ENCODE results near the gene UBE2G1. TPM values are rescaled to one million over a fixed set of nuclear protein-coding genes. Genes with fewer than 3 reads are reported as not detected.
"Not testable (repeated sequence)": the region's sequence is repeated elsewhere in the genome, so short reads cannot be mapped to it uniquely, and the experiment has no call there.

UBE2G1 gene
- polyA plus RNA-seq, 12 donors, result 54.8 to 106 (median 84.0) TPM

DNA sequence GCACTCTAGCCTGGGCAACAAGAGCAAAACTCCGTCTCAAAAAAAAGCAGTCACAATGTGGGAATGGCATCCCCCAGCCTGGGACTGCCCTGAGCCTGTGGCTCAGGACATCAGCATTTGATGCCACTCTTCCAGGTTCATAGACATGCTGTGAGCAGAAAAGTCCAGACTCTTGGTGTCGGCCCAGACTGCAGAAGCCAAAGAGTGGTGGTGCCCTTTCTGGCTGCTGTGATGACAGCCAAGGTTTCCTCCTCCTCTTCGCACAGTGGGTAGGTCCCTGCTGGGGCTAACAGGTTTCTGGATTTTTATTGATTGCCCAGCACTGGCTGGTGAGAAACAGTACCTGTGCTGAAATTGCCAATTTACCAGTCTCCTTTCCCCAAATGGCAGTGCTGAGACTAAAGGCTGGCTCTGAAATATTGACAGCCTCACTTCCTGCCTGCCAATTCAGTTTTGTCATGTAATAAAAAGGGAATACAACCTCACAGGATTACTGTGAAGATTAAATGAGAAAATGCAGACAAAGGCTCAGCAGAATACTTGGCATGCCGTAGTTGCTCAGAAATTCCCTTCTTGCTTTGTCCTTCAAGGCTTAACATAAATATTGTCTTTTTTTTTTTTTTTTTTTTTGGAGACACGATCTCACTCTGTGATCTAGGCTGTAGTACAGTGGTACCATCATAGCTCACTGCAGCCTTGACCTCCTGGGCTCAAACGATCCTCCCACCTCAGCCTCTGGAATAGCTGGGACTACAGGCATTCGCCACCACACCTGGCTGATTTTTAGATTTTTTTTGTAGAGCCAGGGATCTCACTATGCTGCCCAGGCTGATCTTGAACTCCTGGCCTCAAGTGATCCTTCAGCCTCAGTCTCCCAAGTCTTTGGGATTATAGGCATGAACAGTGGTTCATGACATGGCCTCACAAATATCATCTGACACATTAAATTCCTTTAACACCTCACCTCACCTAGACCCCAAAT lies 15.5 kb upstream of the UBE2G1 start:
- no peak for DNase-seq

- no peak for DNase-seq
Measured at GRCh38 chr17:4378626-4379025, 12.2 kb upstream of the UBE2G1 start.

- not testable (repeated sequence) for DNase-seq
Measured at GRCh38 chr17:4377247-4377646, 10.8 kb upstream of the UBE2G1 start.

DNA sequence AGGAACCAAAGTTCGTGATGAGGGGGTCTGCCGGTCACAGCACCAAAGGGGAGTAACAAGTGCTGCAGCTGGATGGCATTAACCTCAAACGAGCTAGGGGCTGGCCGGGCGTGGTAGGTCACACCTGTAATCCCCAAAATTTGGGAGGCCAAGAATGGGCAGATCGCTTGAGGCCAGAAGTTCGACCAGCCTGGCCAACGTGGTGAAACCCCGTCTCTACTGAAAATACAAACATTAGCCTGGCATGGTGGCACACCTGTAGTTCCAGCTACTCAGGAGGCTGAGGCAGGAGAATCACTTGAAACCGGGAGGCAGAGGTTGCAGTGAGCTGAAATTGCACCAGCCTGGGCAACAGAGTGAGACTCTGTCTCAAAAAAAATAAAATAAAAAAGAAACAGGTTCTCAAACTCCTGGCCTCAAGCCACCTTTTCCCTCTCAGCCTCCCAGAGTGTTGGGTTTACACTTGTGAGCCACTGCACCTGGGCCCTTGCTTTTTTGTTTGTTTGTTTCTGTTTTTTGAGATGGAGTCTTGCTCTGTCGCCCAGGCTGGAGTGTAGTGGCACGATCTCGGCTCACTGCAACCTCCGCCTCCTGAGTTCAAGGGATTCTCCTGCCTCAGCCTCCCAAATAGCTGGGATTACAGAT lies 9.4 kb upstream of the UBE2G1 start:
- DNase-seq, result not testable (repeated sequence)

DNA sequence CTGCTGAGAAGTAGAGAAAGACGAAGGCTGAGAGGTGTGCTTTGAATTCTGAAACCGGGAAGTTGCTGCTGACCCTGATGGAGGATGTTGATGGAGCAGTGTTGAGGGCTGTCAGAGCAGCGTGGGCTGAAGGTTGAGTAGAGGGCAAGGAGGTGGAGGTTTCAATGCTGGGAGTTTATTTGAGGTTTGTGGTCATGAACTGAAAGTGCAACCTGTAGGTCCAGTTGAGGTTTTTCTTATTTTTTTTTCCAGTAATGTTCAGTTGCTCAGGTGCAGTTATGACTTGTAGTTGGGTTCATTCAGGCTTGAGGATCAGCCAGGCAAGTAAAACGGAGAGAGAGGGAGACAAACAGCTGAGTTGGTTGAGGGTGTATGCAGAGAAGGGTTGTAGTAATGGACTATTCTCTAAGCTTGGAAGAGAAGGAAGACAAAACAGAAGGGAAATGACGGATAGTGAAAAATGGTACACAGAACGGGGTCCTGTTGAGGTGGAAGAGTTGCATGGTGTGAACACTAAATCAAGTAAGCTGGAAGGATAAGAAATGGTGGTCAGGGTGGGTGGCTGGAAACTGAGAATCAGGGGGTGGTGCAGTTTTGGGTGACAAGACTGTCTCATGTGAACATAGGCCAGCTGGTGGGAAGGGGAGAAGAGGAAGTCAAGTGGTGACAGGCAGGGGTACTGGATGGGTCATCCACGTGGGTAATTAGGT lies 8.7 kb upstream of the UBE2G1 start:
- no peak for DNase-seq

DNA sequence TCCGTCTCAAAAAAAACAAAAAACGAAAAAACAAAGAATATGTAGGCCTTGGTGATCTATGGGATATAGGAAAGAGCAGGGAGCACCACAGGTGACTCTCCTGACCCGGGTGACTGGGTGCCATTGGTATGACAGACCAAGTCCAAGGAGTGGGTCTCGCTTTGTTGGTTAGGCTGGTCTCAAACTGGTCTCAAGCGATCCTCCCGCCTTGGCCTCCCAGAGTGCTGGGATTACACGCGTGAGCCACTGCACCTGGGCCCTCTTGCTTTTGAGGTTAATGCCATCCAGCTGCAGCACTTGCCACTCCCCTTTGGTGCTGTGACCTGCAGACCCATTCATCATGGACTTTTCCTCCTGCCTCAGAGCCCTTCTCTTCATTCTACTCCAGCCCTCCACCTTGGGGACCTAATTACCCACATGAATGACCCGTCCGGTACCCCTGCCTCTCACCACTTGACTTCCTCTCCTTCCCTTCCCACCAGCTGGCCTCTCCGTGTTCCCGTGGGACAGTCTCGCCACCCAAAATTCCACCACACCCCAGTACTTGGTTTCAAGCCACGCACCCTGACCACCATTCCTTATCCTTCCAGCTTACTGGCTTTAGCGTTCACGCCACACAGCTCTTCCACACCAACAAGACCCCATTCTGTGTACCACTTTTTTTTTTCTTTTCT lies 3.2 kb upstream of the UBE2G1 start:
- DNase-seq, result no peak

DNA sequence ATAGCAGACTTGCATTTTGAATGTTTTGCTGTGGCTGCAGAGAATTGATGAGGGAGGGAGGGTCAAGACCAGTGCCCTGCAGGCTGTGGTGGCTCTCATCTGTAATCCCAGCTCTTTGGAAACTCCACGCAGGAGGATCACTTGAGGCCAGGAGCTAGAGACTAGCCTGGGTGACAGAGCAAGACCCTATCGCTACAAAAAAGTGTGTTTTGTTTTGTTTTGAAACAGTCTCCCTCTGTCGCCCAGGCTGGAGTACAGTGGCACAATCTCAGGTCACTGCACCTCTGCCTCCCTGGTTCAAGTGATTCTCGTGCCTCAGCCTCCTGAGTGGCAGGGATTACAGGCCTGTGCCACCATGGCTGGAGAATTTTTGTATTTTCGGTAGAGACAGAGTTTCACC lies 1.9 kb upstream of the UBE2G1 start:
- DNase-seq, result no peak

DNA sequence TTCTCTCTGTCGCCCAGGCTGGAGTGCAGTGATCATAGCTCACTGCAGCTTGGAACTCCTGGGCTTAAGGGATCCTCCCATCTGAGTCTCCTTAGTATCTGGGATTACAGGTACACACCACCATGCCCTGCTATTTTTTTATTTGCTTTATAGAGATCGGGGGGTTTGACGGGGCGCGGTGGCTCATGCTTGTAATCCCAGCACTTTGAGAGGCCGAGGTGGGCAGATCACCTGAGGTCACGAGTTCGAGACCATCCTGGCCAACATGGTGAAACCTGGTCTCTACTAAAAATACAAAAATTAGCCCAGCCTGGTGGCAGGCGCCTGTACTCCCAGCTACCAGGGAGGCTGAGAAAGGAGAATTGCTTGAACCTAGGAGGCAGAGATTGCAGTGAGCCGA lies 702 bp upstream of the UBE2G1 start:
- not testable (repeated sequence) for DNase-seq

DNA sequence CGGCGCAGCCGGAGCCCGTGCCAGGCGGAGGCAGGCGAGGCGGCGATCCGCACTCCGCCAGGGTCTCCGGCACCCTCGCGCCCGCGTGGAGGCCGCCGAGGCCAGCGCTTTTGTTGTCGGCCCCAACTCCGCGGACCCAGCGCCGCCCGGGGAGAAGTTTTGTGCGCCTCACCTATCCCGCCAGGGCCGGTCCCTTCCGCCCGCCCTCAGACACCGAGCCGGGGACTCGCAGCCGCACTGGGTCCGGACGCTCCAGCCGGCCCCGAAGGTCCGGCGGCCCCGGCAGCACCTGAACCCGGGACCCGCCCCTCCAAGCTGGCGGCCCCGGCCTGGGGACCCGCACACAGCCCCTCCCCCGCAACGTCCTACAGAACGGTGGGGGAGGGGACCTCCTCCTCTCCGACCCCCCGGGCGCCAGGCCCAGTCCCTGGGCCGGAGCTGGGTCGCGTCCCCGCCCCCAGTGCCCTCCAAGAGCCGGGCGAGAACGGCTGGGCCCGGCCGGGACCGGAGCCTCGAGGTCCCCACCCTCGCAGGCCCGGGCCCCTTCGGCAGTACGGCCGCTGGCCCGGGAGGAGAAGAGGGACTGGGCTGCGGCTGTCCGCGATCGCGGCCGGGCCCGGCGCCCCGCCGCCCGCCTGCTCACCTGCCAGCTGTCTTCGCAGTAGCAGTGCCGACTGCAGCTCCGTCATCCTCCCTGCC lies 698 bp downstream of the UBE2G1 start:
- peak; percentile 23 for DNase-seq

- peak; percentile 92 for DNase-seq
Measured at GRCh38 chr17:4365103-4365627, 1.3 kb downstream of the UBE2G1 start.

DNA sequence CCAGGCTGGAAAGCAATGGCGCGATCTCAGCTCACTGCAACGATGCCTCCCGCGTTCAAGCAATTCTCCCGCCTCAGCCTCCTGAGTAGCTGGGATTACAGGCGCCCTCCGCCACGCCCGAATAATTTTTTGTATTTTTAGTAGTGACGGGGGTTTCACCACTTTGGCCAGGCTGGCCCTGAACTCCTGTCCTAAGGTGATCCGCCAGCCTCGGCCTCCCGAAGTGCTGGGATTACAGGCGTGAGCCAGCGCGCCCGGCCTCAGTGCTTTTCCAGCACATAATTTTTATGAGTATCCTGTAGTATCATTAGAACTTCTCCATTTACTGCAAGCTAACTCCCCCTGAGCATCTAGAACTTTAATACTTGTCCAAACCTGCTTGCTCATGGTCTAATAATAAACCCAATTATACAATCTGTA lies 1.8 kb downstream of the UBE2G1 start:
- DNase-seq, result no peak

DNA sequence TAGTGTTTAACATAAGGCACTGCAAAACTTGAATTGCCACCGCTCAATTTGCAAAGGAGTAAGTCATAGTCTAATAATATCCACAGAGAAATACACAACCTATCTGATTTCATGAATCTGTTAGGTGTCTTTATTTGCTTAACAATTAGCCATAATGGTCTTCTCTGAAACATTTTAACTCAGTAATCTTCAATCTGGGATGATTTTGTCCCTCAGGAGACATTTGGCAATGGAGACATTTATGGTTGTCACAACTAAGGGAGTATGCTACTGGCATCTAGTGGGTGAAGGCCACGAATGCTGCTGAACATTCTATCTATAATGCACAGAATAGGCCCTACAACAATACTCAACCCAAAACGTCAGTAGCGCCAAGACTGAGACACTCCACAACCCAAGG lies 4.3 kb downstream of the UBE2G1 start:
- no peak for DNase-seq

DNA sequence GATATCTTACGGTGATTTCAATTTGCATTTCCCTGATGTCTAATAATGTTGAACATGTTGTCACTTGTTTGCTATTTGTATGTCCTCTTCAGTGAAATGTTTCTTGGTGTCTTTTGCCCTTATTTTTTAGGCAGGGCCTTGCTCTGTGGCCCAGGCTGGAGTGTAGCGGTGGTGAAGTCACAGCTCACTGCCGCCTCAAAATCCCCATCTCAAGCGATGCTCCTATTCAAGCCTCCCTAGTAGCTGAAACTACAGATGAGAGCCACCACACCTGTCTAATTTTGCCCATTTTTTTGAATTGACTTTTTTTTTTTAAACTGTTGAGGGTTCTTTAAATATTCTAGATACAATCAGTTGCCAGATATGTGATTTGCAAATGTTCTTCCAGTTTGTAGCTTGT lies 8.3 kb downstream of the UBE2G1 start:
- DNase-seq, result no peak

GRCh38 chr17:4357671-4358070 lies 8.8 kb downstream of the UBE2G1 start:
- DNase-seq, result no peak

- DNase-seq, result no peak
Measured at GRCh38 chr17:4357030-4357628, 9.3 kb downstream of the UBE2G1 start.

GRCh38 chr17:4354862-4355514 lies 11.5 kb downstream of the UBE2G1 start:
- DNase-seq, result no peak

- no peak for DNase-seq
Measured at GRCh38 chr17:4354206-4354605, 12.3 kb downstream of the UBE2G1 start.

- DNase-seq, result not testable (repeated sequence)
Measured at GRCh38 chr17:4350214-4350613, 16.3 kb downstream of the UBE2G1 start.

- no peak for DNase-seq
Measured at GRCh38 chr17:4345581-4346252, 20.8 kb downstream of the UBE2G1 start.
